Measurements from ENCODE around the gene NCS1.

Gene NCS1

DNA sequence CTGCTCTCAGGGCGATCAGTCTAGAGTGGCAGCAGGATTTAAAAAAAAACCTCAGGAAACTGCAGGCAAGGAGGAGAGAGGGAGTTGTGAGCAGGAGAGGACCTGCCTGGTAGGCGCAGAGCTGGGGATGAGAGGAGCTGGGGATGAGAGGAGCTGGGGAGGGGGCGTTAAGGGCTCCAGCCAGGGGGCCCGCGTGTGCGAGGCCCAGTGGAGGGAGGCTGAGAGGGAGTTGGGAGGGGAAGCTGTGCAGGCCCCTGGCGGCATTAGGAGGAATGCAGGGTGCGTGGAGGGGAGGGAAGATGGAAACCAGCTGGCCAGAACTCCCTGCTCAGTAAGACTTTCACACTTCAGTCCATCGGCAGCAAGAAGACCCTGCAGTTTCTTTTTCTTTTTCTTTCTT is 48.1 kb downstream of the NCS1 start:
- TF ChIP-seq, protein P1, sequence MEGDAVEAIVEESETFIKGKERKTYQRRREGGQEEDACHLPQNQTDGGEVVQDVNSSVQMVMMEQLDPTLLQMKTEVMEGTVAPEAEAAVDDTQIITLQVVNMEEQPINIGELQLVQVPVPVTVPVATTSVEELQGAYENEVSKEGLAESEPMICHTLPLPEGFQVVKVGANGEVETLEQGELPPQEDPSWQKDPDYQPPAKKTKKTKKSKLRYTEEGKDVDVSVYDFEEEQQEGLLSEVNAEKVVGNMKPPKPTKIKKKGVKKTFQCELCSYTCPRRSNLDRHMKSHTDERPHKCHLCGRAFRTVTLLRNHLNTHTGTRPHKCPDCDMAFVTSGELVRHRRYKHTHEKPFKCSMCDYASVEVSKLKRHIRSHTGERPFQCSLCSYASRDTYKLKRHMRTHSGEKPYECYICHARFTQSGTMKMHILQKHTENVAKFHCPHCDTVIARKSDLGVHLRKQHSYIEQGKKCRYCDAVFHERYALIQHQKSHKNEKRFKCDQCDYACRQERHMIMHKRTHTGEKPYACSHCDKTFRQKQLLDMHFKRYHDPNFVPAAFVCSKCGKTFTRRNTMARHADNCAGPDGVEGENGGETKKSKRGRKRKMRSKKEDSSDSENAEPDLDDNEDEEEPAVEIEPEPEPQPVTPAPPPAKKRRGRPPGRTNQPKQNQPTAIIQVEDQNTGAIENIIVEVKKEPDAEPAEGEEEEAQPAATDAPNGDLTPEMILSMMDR (IDR thresholded peaks at IDR 0.05; ENCODE audit: extremely low read depth, insufficient read depth, missing control alignments): no peak
- in situ Hi-C loops (cut with MboI; ENCODE audit: low pct_unique_long_range_greater_than_20kb, low sequenced_read_pairs, unreplicated experiment): loop anchor here (10.0 kb wide), 1 partner anchor 106 kb away; no protein-coding TSS in a partner anchor
- DNase-seq (ENCODE audit: low spot score): no peak

DNA sequence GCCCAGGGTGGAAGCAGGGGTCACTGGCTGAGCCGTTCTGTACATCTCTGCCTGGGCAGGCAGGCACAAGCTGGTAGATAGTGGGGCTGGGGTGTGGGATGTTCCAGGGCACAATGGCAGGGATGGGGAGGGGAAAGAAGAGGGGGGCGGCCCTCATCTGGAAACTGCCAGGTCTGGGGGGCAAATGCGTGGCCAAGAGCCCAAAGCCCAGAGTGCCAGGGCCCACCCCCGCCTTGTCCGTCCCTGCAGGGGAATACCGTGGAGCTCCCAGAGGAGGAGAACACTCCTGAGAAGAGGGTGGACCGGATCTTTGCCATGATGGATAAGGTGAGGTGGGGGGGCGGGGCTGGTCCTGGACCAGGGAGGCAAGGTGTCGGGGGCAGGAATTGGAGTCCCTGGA is 50.6 kb downstream of the NCS1 start:
- TF ChIP-seq, protein P1 (IDR thresholded peaks at IDR 0.05; ENCODE audit: extremely low read depth, insufficient read depth, missing control alignments): no peak
- DNase-seq (ENCODE audit: low spot score): no peak
- in situ Hi-C loops (cut with MboI; ENCODE audit: low pct_unique_long_range_greater_than_20kb, low sequenced_read_pairs, unreplicated experiment): loop anchor here (10.0 kb wide), 1 partner anchor 108 kb away; no protein-coding TSS in a partner anchor

DNA sequence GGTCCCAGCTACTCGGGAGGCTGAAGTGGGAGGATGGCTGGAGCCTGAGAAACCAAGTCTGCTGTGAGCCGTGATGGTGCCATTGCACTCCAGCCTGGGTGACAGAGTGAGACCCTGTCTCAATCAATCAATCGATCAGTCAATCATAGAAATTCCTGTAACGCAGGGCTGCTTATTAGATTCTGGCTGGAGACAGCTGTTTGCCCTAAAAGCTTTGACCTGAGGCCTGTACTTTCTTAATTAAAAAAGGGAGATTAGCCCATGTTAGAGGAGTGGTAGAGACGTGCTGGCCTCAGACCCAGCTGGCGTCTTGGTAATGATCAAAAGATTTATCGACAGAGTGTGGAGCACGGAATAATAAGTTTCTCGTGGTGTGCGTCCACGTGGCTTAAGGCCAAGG is 52.9 kb downstream of the NCS1 start:
- no peak for DNase-seq (ENCODE audit: low spot score)
- in situ Hi-C loops (cut with MboI; ENCODE audit: low pct_unique_long_range_greater_than_20kb, low sequenced_read_pairs, unreplicated experiment): loop anchor here (10.0 kb wide), 1 partner anchor 110 kb away; no protein-coding TSS in a partner anchor
- TF ChIP-seq, protein P1 (IDR thresholded peaks at IDR 0.05; ENCODE audit: extremely low read depth, insufficient read depth, missing control alignments): no peak

DNA sequence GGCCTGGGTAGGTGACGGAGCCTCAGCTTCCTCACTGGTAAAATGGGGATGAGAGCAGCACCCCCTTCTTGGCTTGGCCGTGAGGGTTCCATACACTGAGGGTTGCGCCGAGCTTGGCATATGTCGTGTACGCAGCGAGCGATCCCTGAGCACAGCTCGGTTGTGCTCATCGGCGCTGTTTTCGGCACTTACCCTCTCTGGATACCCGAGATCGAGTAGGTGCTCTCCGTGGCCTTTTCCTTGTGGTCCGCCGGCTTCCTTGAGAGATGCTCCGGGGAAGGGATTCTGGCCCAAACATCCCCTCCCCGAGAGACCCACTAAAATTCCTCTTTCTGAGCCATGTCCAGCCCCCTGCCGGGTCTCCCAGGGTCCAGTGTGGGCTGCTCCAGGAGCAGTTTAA is 53.4 kb downstream of the NCS1 start:
- DNase-seq (ENCODE audit: low spot score): no peak
- TF ChIP-seq, protein P1 (IDR thresholded peaks at IDR 0.05; ENCODE audit: extremely low read depth, insufficient read depth, missing control alignments): no peak
- in situ Hi-C loops (cut with MboI; ENCODE audit: low pct_unique_long_range_greater_than_20kb, low sequenced_read_pairs, unreplicated experiment): loop anchor here (10.0 kb wide), 1 partner anchor 111 kb away; no protein-coding TSS in a partner anchor

DNA sequence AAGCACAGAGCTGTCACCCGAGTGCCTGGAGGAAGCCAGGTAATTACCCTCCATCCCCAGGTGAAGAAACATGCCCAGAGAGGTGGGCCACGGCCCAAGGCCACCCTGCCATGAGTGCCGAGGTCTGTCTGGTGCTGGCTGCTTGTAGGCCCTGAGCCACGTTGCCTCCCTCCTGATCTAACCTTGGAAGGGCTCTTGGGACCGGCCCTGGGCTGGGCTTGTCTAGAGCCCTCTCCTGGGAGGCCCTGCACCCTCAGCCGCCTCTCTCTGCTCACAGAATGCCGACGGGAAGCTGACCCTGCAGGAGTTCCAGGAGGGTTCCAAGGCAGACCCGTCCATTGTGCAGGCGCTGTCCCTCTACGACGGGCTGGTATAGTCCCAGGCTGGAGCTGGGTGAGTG is 53.9 kb downstream of the NCS1 start:
- TF ChIP-seq, protein P1 (IDR thresholded peaks at IDR 0.05; ENCODE audit: extremely low read depth, insufficient read depth, missing control alignments): no peak
- in situ Hi-C loops (cut with MboI; ENCODE audit: low pct_unique_long_range_greater_than_20kb, low sequenced_read_pairs, unreplicated experiment): loop anchor here (10.0 kb wide), 1 partner anchor 111 kb away; no protein-coding TSS in a partner anchor
- no peak for DNase-seq (ENCODE audit: low spot score)

DNA sequence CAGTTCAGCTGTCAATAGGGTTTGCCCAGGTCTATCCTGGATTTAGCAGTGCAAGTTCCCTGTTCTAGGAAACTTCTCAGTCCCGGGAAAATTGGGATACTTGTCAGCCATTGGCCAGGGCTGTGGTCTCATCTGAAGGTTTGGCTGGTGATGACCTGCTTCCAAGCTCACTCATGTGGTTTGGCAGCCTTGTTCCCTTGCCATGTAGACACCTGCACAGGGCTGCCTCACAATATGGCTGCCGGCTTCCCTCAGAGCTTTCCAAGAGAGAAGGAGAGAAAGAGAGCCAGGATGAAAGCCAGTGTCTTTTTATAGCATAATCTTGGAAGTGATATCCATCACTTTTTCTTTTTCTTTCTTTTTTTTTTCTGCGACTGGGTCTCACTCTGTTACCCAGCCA is 55.6 kb downstream of the NCS1 start:
- TF ChIP-seq, protein P1 (IDR thresholded peaks at IDR 0.05; ENCODE audit: extremely low read depth, insufficient read depth, missing control alignments): no peak
- in situ Hi-C loops (cut with MboI; ENCODE audit: low pct_unique_long_range_greater_than_20kb, low sequenced_read_pairs, unreplicated experiment): loop anchor here (10.0 kb wide), 1 partner anchor 113 kb away; no protein-coding TSS in a partner anchor
- no peak for DNase-seq (ENCODE audit: low spot score)

Data from GM13977 (cell line).